HG02885 (cell line): ENCODE data around the gene GSPT1.
"Not testable (repeated sequence)": the region's sequence is repeated elsewhere in the genome, so short reads cannot be mapped to it uniquely, and the experiment has no call there.

Experiments used
- ATAC-seq: cut with Tn5 transposase; IDR thresholded peaks from one replicate; pipeline ENCODE4 v1.9.1; 2021; ENCODE audit warnings: mild to moderate bottlenecking; ENCODE audit not compliant: unreplicated experiment, poor library complexity

The GSPT1 gene

GRCh38 chr16:11915644-11916523, at the start of gene GSPT1:
Gene GSPT1, minus strand, starts transcription at chr16:11915956. Its CDS starts 236 bp downstream, at chr16:11915720.
- ATAC-seq = peak; percentile 81

GRCh38 chr16:11964761-11965551, 49.2 kb upstream of the GSPT1 start, which contains the start of gene TNFRSF17:
Gene TNFRSF17, plus strand, starts transcription at chr16:11965210. Its CDS starts 115 bp downstream, at chr16:11965325.
- peak; percentile 78 for ATAC-seq

- no peak for ATAC-seq
Observed at GRCh38 chr16:11963706-11964105, 48.0 kb upstream of the GSPT1 start.

GRCh38 chr16:11962978-11963377, 47.2 kb upstream of the GSPT1 start:
- ATAC-seq = not testable (repeated sequence)

- not testable (repeated sequence) for ATAC-seq
Observed at GRCh38 chr16:11962457-11962856, 46.7 kb upstream of the GSPT1 start.

- no peak for ATAC-seq
Observed at GRCh38 chr16:11957591-11958395, 42.0 kb upstream of the GSPT1 start.

GRCh38 chr16:11956558-11956957, 40.8 kb upstream of the GSPT1 start:
- ATAC-seq = no peak

GRCh38 chr16:11955713-11956123, 40.0 kb upstream of the GSPT1 start:
- no peak for ATAC-seq

GRCh38 chr16:11953576-11953975, 37.8 kb upstream of the GSPT1 start:
- ATAC-seq = not testable (repeated sequence)

- no peak for ATAC-seq
Observed at GRCh38 chr16:11950388-11950787, 34.6 kb upstream of the GSPT1 start.

GRCh38 chr16:11949527-11949926, 33.8 kb upstream of the GSPT1 start:
- ATAC-seq = no peak

GRCh38 chr16:11948819-11949218, 33.1 kb upstream of the GSPT1 start:
- no peak for ATAC-seq

- no peak for ATAC-seq
Observed at GRCh38 chr16:11946433-11946832, 30.7 kb upstream of the GSPT1 start.

GRCh38 chr16:11941945-11942344, 26.2 kb upstream of the GSPT1 start, which contains the start of gene NPIPB2:
Gene NPIPB2, minus strand, starts transcription at chr16:11942045. Its CDS starts 0 bp downstream, at chr16:11942045.
- ATAC-seq = not testable (repeated sequence)

- ATAC-seq = not testable (repeated sequence)
Observed at GRCh38 chr16:11927350-11927749, 11.6 kb upstream of the GSPT1 start.

GRCh38 chr16:11924046-11924445, 8.3 kb upstream of the GSPT1 start:
- ATAC-seq = not testable (repeated sequence)

GRCh38 chr16:11916524-11917285, 949 bp upstream of the GSPT1 start:
- ATAC-seq = no peak

- ATAC-seq = peak; percentile 33
Observed at GRCh38 chr16:11915114-11915643, 577 bp downstream of the GSPT1 start.
